Left kidney (tissue), 2 donors: ENCODE measurements around the gene YEATS4. TPM values are rescaled to one million over a fixed set of nuclear protein-coding genes. Genes with fewer than 3 reads are reported as not detected.

ENCODE experiments used
- DNase-seq: peaks from one replicate; pipeline ENCODE4 v3.0.0-alpha.2; 2013
- polyA plus RNA-seq: library from polyadenylated mRNA; unstranded; fragments of 120-200 nt; gene quantifications from one replicate; pipeline ENCODE4 v1.2.1, GENCODE V29; 2013; ENCODE audit not compliant: insufficient read length

YEATS4 gene
- polyA plus RNA-seq, 1 donor, result 35.6 TPM

DNA sequence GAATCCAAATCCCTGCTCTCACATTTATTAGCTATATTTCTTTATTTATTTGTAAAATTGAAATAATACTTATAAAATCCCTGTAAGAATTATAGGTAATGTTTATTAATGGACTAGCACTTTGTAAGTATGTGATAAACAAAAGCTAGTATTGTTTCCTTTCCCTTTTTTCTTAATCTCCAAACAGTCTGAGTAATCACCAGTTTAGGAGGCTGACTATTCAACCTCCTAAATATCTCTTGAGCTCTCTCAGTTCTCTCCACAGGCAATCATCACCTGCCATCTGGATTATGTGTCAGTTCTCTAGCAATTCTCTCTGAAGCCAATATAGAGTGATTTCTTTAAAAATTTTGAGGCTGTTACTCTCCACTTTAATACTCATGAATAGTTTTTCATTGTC, 20.6 kb upstream of the YEATS4 start:
- DNase-seq, result no peak

DNA sequence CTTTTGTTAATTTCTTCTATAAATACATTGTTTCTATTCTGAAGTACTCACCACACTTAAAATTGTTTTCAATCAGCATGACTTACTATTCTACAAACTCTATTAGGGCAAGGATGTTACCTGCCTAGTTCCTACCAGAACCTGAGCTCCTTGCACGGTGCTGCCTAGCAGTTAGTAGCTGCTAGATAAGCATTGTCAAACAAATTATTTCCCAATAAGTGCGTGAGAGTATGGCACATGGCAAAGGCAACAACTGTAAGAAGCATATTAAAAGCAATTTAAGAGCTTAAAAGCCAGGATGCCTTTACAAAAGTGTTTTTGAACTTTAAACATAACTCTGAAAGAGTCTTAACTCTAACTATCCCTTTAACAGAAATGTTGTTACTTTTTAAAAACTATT, 19.5 kb upstream of the YEATS4 start:
- DNase-seq, result no peak

DNA sequence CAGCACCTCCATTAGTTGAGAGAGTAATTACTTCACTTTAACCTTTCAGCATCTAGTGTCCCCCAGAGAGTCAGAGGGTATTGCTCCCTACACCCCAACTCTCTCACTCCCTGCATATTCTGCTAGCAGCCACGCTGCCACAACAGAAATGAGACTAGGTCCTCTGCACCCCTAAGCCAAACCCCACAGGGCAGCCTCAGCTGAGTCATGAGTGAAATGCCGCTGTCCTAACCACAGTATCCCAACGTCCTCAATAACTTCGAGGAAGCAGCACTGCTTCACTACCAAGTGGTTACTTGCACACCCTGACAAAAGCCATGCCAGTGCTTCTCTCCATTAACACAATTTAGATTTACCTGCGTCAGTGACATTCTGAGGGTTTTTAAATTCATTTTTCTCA, 18.2 kb upstream of the YEATS4 start:
- no peak for DNase-seq

DNA sequence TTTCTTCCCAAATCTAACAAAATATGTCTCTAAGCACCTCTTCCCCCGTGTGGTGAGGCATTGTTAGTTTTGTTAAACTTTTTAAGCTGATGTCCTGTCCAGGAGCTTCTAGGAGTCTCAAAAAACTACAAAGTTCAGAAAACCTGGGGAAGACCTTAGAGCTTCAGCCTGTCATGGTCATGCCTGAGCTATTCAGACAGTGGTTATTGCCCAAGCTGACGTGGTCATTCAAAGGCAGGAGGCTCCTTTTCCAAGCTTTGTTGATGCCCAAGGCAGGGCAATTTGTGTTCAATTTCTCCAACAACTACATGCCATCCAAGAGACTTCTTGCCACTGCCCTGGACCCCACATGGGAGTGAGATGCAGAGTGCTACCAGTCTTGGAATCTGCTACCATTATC, 17.1 kb upstream of the YEATS4 start:
- DNase-seq, result no peak

DNA sequence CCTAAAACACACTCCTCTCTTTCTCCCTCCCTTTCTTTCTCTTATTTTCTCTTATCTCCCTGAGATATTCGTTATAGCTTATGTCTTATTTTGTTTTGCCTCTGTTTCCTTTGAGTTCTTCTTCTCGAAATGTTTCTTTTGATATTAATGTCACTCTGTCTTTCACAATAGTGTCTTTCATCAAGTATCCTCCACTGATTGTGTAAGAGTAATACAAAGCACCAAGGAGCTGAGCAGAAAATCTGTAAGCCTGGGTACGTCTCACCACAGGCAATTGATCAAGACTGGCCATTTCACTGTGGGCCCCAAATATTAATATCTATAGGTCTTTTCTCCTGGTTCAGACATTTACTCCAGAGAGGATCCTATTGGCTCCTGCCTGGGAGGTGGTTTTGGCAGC, 16.2 kb upstream of the YEATS4 start:
- DNase-seq, result no peak

DNA sequence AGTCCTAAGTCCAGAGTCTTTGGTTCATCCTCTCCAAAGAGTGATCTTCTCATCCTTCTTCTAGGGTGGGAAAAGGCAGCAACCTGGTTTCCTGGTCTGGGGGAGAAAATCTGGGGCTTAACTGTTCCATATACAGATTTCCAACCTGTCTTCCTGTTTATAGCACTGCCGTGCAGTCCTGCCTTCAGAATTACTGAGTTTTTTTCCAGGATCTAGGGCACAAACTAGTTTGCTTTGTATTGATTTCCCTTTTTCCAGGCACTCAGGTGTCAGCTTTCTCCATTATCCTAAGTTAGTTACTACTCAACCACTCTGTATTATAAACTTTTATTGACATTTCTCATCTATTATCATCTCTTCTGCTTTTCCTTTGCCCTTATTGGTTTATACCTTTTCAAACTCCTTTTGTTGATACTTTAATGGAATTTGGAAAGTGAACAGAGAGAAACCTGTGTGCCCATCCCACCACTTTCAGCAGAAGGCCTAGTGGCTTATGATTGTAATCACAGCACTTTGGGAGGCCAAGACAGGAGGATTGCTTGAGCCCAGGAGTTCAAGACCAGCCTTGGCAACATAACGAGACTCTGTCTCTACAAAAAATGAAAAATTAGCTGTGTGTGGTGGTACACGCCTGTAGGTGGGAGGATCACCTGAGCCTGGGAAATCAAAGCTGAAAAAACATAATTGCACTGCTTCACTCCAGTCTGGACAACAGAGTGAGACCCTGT, 15.5 kb upstream of the YEATS4 start:
- no peak for DNase-seq

DNA sequence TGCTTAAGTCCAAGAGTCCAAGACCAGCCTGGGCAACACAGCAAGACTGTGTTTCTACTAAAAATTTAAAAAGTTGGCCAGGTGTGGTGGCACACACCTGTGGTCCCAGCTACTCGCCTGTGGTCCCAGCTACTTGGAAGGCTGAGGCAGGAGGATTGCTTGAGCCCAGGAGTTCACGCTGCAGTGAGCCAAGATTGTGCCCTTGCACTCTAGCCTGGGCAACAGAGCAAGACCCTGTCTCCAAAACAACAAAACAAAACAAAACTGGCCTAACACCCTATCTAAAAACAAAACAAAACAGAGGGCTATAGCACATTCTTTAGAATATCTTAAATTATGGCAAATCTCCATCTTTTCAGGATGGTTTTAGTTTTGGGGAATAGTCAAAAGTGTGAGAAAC, 14.5 kb upstream of the YEATS4 start:
- DNase-seq, result no peak

DNA sequence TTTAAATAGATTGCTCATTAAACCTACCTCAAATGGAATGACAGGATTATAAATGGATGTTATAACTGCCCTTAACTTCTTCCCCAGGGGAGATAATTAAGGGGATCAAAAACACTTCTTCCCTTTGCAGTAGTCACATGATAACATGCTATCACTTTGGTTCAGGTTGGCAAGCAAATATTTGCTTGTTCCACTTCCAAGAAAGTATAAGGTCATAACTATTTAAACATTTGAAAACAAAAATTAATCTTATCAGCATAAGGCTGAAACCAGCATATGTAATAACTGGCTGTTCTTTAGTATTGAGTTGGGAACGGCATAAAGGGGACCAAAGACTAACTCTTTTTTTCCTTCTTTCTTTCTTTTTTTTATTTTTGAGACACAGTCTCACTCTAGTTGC, 13.8 kb upstream of the YEATS4 start:
- no peak for DNase-seq

DNA sequence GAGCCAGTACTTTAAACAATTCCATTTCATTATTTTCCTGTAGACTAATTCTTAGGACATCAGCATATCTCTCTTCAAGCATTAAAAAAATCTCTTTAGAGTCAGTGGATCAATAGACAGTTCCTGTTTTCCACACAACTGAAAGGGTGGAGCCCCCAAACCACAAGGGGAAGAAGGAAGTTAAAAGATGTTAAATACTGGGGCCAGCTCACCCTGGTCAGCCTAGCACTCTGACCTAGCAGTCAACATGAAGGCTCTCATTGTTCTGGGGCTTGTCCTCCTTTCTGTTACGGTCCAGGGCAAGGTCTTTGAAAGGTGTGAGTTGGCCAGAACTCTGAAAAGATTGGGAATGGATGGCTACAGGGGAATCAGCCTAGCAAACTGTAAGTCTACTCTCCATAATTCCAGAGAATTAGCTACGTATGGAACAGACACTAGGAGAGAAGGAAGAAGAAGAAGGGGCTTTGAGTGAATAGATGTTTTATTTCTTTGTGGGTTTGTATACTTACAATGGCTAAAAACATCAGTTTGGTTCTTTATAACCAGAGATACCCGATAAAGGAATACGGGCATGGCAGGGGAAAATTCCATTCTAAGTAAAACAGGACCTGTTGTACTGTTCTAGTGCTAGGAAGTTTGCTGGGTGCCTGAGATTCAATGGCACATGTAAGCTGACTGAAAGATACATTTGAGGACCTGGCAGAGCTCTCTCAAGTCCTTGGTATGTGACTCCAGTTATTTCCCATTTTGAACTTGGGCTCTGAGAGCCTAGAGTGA, 11.2 kb upstream of the YEATS4 start, which contains the start of gene LYZ:
LYZ (plus strand) TSS at position 220 of the 777 bp plus-strand sequence; CDS start at position 248, 28 bp downstream.
- DNase-seq, result no peak

DNA sequence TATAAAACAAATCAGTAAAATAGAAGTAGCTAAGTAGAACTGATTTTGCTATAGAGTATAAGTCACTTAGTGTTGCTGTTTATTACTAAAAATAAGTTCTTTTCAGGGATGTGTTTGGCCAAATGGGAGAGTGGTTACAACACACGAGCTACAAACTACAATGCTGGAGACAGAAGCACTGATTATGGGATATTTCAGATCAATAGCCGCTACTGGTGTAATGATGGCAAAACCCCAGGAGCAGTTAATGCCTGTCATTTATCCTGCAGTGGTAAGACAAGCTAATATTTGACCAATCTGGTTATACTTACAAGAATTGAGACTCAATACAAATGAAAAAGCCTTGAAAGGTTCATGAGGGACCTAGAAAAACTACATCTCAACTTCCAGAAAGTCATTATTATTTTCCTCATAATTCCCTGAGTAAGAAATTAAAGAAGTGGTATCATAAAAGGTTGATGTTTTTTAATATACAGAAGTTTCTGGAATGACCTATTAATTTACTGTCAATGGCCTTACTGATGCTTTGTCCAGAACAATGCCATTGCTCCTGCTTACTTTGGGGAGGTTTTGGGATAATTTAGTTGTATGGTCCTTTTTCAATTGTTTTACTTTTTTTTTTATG, 9.4 kb upstream of the YEATS4 start:
- no peak for DNase-seq

DNA sequence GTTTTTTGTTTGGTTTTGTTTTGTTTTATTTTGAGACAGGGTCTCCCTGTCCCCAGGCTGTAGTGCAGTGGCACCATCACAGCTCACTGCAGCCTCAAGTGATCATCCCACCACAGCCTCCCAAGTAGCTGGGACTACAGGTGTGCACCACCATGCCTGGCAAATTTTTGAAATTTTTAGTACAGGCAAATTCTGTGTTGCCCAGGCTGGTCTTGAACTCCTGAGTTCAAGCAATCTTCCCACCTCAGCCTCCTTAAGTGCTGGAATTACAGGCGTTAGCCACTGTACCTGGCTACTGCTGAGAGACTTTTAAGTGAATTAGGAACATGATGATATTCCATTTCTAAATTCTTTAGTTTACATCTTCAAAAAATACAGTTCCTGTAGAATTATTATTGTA, 8.8 kb upstream of the YEATS4 start:
- no peak for DNase-seq

DNA sequence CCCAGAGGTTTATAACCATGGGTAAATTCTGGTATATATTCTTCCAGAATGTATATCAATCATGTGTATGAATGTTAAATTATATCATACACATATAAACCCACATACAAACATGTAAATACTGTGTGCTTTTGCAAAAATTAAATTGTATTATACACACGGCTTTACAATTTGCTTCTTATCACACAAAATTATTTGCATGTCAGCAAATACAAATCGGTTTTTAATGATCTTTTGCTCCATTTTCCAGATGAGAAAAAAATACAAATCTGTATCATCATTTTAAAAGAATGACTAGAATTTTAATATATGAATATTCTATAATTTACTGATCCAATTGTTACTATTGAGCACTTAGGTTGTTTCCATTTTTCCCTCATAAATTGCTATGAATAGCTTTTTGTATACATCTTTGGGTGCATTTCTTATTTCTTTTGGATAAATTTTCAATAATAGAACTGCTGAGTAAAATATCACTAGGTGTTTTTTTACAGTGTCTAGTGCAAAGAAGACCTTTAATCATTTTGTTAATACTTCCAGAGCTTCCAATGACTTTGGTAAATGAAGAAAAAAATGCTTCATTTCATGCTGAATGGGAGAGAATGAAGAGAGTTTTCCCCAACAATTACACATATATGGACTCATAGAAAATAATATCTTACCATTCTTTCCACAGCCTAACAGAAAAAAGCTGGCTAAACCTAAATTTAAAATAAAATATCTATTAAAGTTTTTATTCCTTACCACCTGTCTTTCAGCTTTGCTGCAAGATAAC, 7.9 kb upstream of the YEATS4 start:
- no peak for DNase-seq

DNA sequence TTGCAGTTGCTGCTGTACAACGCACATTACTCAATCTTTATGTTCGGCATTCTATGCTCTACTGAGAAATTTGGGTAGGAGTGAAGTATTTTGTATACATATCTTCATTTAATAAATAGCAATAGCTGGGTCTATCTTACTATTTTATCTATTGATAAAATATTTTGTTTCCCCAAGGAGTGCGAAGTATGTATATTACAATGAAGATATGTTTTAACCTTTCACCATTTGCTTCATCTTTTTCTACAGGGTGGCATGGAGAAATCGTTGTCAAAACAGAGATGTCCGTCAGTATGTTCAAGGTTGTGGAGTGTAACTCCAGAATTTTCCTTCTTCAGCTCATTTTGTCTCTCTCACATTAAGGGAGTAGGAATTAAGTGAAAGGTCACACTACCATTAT, 6.6 kb upstream of the YEATS4 start:
- DNase-seq, result no peak

DNA sequence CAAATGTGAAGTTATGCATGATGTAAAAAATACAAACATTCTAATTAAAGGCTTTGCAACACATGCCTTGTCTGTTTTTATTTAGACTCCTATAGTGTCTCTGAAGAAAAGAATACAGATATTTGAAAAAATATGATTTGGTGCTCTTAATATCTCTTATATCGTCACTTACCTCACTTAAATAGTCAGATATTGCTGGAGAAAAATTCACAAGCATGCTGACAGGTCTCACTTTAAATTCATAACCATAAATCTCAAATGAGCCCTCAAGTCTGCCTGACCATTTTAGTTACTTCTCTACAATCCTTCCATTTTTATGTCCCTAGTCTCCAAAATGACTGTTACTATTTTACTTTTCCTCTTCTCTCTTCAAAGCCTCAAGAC, 5.4 kb upstream of the YEATS4 start:
- DNase-seq, result no peak

DNA sequence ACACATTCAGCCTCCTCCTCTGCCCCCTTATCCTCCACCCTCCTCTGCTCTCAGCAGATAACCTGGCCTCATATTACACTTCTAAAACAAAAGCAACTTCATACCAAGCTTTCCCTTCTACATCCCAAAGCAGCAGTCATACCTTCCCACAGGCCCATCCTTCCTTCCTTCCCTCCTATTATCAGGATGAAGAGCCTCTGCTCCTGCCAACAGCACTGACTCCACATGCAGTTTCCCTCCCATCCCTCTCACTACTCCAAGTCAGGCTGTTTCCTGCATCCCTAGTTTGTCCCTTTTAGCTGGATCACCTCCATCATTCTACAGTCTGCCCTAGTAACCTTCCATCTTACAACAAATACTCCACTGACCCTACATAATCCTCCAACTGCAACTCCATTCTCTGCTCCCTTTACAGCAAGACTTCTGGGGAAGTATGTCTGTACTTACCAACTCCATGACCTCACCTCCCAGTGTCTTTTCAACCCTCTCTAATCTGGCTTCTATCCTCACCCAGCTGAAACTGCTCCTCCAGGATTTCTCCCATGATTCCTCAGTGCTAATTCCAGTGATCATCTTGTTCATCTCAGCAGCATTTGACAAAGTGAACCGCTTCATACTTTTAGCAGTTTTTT, 4.9 kb upstream of the YEATS4 start:
- no peak for DNase-seq

DNA sequence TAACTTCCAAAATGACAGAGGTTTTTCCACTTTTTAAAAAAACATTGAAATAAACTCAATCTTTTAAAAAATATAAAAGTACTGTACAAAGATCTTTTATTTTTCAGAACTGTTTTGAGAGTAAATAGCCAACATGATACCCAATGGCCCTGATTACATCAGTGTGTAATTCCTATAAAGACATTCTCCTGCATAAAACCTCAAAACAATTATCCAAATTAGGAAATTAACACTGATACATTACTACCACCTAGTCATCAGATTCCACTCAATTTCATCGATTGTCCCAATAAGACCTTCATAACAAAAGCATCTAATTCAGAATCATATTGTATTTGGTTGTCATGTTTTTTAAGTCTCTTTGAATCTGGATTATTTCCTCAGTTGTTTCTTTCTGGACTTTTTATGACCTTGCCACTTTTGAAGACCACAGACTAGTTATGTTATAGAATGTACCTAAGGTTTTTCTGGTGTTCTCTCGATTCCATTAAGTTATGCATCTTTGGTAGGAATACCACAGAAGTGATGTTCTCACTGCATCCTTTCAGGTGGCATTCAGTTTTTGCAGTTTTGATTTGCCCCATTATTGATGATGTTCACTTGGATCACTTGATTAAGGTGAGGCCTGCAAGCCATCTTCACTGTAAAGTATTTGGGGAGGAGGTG, 4.0 kb upstream of the YEATS4 start:
- DNase-seq, result no peak

DNA sequence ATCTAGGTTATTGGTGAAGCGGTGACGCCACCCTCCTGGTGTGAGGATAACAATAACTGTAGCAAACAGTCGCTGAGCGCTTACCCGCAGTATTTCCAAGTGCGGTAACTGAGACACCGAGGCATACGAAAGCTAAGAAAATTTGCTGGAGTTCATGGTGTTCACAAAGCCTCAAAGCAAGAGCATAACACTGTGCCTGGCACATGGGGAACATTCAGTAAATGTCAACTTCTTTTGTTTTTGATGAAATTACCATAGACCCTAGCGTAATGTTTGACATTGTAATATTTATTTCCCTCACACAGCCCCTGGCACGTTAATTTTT, 767 bp downstream of the YEATS4 start:
- DNase-seq, result no peak

DNA sequence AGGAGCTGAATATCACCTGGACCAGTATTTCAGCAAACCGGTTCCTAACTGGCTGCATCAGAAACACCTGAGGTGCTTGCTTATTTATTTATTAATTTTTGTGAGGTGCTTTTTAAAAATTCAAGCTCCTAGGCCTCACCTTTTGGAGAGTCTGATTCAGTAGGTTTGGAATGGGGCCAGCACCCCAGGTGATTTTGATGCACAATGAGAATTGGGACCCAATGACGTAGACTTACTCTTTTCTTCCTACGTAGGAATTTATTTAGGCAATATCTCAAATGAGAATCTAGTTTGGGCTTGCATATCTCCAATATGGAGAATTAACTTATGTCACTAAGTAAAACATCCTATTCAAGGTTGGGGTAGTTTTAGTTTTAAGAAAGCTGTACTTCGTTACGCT, 7.3 kb downstream of the YEATS4 start:
- DNase-seq, result no peak

DNA sequence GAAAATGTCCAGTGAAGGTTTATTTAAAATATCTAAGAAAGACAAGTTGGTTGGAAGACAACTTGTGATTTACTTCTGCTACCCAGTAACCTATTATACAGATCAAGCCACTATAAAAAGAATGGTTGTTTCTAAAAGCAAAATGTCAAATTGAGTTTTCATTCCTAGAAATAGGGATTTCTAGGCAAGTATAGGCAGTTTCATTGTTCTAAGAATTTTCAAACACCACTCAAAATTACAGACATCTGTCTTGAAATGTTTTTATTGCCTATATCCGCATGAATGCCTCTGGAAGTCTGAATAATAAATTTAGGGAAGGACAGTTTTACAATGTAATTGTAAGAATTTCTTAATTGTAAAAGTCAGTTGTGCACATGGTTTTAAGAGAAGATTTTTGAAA, 8.6 kb downstream of the YEATS4 start:
- no peak for DNase-seq

DNA sequence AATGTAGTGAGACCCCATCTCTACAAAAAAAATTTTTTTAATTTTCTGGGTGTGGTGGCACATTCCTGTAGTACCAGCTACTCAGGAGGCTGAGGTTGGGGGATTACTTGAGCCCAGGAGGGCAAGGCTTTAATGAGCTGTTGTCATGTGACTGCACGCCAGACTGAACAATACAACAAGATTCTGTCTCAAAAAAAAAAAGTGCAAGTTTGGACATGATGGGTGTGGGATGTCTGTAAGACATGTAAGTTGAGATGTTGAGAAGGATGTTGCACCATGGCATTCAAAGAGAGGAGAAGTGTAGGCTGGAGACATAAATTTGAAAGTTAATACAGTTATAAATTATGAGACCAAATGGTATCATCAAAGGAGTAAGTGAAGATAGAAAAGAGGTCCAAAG, 23.5 kb downstream of the YEATS4 start:
- DNase-seq, result no peak

DNA sequence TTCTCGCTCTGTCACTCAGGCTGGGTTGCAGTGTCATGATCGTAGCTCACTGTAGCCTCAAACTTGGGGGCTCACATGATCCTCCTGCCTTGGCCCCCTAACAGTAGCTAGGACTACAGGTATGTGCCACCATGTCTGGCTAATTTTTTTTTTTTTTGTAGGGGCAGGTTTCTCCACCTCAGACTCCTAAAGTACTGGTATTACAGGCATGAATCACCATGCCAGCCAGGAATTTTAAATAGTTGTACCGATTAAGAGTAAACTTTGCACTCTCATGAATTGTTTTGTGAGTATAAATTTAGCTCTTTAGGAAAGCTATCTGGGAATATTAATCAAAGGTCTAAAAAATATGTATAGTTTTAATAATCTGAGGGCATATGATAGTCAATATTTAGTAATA, 25.5 kb downstream of the YEATS4 start:
- DNase-seq, result no peak

DNA sequence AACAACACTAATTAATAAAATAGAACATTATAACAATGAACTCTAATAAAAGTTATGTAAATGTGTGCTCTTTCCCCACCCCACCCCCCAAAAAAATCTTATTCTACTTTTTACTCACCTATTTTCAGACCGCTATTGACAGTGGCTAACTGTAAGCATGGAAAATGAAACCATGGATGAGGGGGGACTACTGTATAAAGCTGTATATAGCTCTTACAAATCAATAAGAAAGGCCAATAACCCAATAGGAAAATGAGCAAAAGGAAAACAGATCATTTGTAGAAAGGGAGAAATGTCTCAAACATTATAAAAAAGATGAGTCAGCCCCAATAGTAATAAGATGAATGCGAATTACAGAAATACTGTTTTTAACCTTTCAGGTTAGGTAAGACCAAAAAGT, 27.4 kb downstream of the YEATS4 start:
- DNase-seq, result no peak
